Neuronal stem cell (in vitro differentiated cells): Measurements from ENCODE around the gene EBF4.
"Not testable (repeated sequence)": the region's sequence is repeated elsewhere in the genome, so short reads cannot be mapped to it uniquely, and the experiment has no call there.

Experiments used
- DNase-seq: peaks from one replicate; pipeline ENCODE4 v3.0.0-alpha.2; 2013; ENCODE audit warnings: low spot score
- H2AFZ ChIP-seq: one replicate; pipeline ENCODE4 v1.6.1; 2013; ENCODE audit warnings: mild to moderate bottlenecking, low read length, inconsistent platforms
- H2AK5ac ChIP-seq: 2 replicates; pipeline ENCODE4 v1.6.1; 2013; ENCODE audit warnings: low read depth, mild to moderate bottlenecking, inconsistent platforms, low read length, moderate library complexity, mixed read lengths
- H2BK120ac ChIP-seq: 2 replicates; pipeline ENCODE4 v1.6.1; 2013; ENCODE audit warnings: low read depth, mild to moderate bottlenecking, inconsistent platforms, low read length, moderate library complexity, mixed read lengths
- H2BK12ac ChIP-seq: one replicate; pipeline ENCODE4 v1.6.1; 2013; ENCODE audit warnings: low read length, inconsistent platforms
- H2BK15ac ChIP-seq: 2 replicates; pipeline ENCODE4 v1.6.1; 2013; ENCODE audit warnings: mild to moderate bottlenecking, low read length, inconsistent platforms, mixed read lengths
- H2BK5ac ChIP-seq: one replicate; pipeline ENCODE4 v1.6.1; 2013; ENCODE audit warnings: inconsistent platforms, mild to moderate bottlenecking, low read length, moderate library complexity
- H3K14ac ChIP-seq: one replicate; pipeline ENCODE4 v1.6.1; 2013; ENCODE audit warnings: low read length, inconsistent platforms
- H3K18ac ChIP-seq: 2 replicates; pipeline ENCODE4 v1.6.1; 2013; ENCODE audit warnings: low read length, inconsistent platforms
- H3K23ac ChIP-seq: 2 replicates; pipeline ENCODE4 v1.6.1; 2013; ENCODE audit warnings: low read depth, mild to moderate bottlenecking, mixed read lengths, low read length, inconsistent platforms; ENCODE audit not compliant: poor library complexity
- H3K27ac ChIP-seq: replicated peaks from 3 replicates; pipeline ENCODE4 v1.5.1; 2013; ENCODE audit warnings: low read length, inconsistent platforms
- H3K27me3 ChIP-seq, 3 experiments: 2 replicates each; pipeline ENCODE4 v1.6.1; 2013; ENCODE audit warnings: low read length in 3 of 3, mild to moderate bottlenecking in 2 of 3, inconsistent platforms in 1 of 3, low read depth in 1 of 3, mixed read lengths in 1 of 3, moderate library complexity in 1 of 3; ENCODE audit not compliant: control insufficient read depth in 3 of 3, insufficient read depth in 3 of 3
- H3K36me3 ChIP-seq, 2 donors: replicated peaks in 1 of 2; 2 replicates each; pipeline ENCODE4 v1.6.1; 2013; ENCODE audit warnings: low read length in 2 of 2; ENCODE audit not compliant: control insufficient read depth in 2 of 2, insufficient read depth in 2 of 2
- H3K4ac ChIP-seq: 2 replicates; pipeline ENCODE4 v1.6.1; 2013; ENCODE audit warnings: inconsistent platforms, mild to moderate bottlenecking, low read length, moderate library complexity
- H3K4me1 ChIP-seq, 2 donors: 1 replicate in 1 of 2; 2 replicates in 1 of 2; pipeline ENCODE4 v1.6.1; 2013; ENCODE audit warnings: low read length in 2 of 2, low read depth in 1 of 2; ENCODE audit not compliant: control insufficient read depth in 2 of 2, insufficient read depth in 1 of 2
- H3K4me2 ChIP-seq: one replicate; pipeline ENCODE4 v1.6.1; 2013; ENCODE audit warnings: mild to moderate bottlenecking, low read length, inconsistent platforms; ENCODE audit not compliant: insufficient read depth, poor library complexity, severe bottlenecking
- H3K4me3 ChIP-seq, 2 donors: 2 replicates each; pipeline ENCODE4 v1.5.1; 2013; ENCODE audit warnings: low read length in 2 of 2, mild to moderate bottlenecking in 2 of 2, inconsistent platforms in 1 of 2, moderate library complexity in 1 of 2
- H3K79me1 ChIP-seq: one replicate; pipeline ENCODE4 v1.6.1; 2013; ENCODE audit warnings: low read depth, mild to moderate bottlenecking, inconsistent platforms, low read length, moderate library complexity
- H3K9ac ChIP-seq: one replicate; pipeline ENCODE4 v1.6.1; 2013; ENCODE audit warnings: mild to moderate bottlenecking, low read depth, low read length, inconsistent platforms; ENCODE audit not compliant: poor library complexity
- H3K9me3 ChIP-seq, 2 donors: replicated peaks in 1 of 2; 2 replicates each; pipeline versions ENCODE3 to v1.6.1; 2013; ENCODE audit warnings: low read length in 2 of 2, mild to moderate bottlenecking in 2 of 2, inconsistent platforms in 1 of 2, low read depth in 1 of 2, mixed read lengths in 1 of 2, moderate library complexity in 1 of 2; ENCODE audit not compliant: control insufficient read depth in 2 of 2, insufficient read depth in 1 of 2
- H4K8ac ChIP-seq: one replicate; pipeline ENCODE4 v1.6.1; 2013; ENCODE audit warnings: low read depth, mild to moderate bottlenecking, inconsistent platforms, low read length, moderate library complexity
- H4K91ac ChIP-seq: one replicate; pipeline ENCODE4 v1.6.1; 2013; ENCODE audit warnings: low read length, low read depth, mild to moderate bottlenecking, inconsistent platforms; ENCODE audit not compliant: poor library complexity
- WGBS, 2 donors: extraction: QIAGEN DNeasy Blood & Tissue Kit; methylation state at CpG; one replicate each; pipeline ENCODE4 v1.1.7; 2013; ENCODE audit warnings: missing lambda C conversion rate in 2 of 2, mixed read lengths in 1 of 2; ENCODE audit not compliant: insufficient read length in 2 of 2, insufficient replicate concordance in 1 of 2; ENCODE audit errors: extremely low coverage in 2 of 2; 5-methylcytosine and 5-hydroxymethylcytosine counted together

EBF4 gene

GRCh38 chr20:2806351-2806701, 113.7 kb downstream of the EBF4 start:
- Histone ChIP-seq H3K4me1 (peaks cover 3 to 8% of the 10 kb centered on the region in 2 donors), H2BK12ac (no peak overlapping the region), H3K14ac (no peak overlapping the region), H3K27me3 (peaks cover 24 to 56% (median 28%) of the 10 kb centered on the region in 3 experiments), H3K36me3 (no peaks in the 10 kb centered on the region), H2BK5ac (no peak overlapping the region), H3K23ac (no peak overlapping the region), H3K79me1 (peaks cover 1% of the 10 kb centered on the region), H4K8ac (no peak overlapping the region), H2BK15ac (no peak overlapping the region), H3K4me2 (no peak overlapping the region), H2BK120ac (no peak overlapping the region), H4K91ac (no peak overlapping the region), H2AK5ac (no peak overlapping the region), H2AFZ (no peak overlapping the region), H3K9ac (no peak overlapping the region), H3K4me3 (no peak overlapping the region), H3K18ac (no peak overlapping the region), H3K9me3 (peaks cover 6 to 12% of the 10 kb centered on the region in 2 donors), H3K4ac (no peak overlapping the region), H3K27ac (no peak overlapping the region)
- no CpG with 5 or more reads among the region's 4 CpGs for WGBS, 2 donors
- DNase-seq = no peak

GRCh38 chr20:2807019-2807418, 114.4 kb downstream of the EBF4 start:
- no peak overlapping the region for H3K18ac ChIP-seq
- H3K27me3 ChIP-seq = peaks cover 24 to 52% (median 28%) of the 10 kb centered on the region in 3 experiments
- no peak overlapping the region for H2AFZ ChIP-seq
- H3K4me1 ChIP-seq = peaks cover 2 to 7% of the 10 kb centered on the region in 2 donors
- H2AK5ac ChIP-seq = peak overlapping the region; percentile 81
- H3K9me3 ChIP-seq = peaks cover 6 to 16% of the 10 kb centered on the region in 2 donors
- H3K4ac ChIP-seq = no peak overlapping the region
- no peak overlapping the region for H3K14ac ChIP-seq
- H2BK15ac ChIP-seq = no peak overlapping the region
- H4K8ac ChIP-seq = no peak overlapping the region
- H3K4me3 ChIP-seq = peak overlapping the region in 1 of 2 donors; percentile 38
- H3K27ac ChIP-seq = no peak overlapping the region
- no peak overlapping the region for H2BK5ac ChIP-seq
- no peak overlapping the region for H2BK120ac ChIP-seq
- H3K9ac ChIP-seq = no peak overlapping the region
- WGBS, 2 donors = no CpG with 5 or more reads among the region's 4 CpGs
- H2BK12ac ChIP-seq = no peak overlapping the region
- no peak overlapping the region for H3K23ac ChIP-seq
- H4K91ac ChIP-seq = no peak overlapping the region
- H3K4me2 ChIP-seq = no peak overlapping the region
- no peaks in the 10 kb centered on the region for H3K36me3 ChIP-seq
- peaks cover 1% of the 10 kb centered on the region for H3K79me1 ChIP-seq
- no peak for DNase-seq

GRCh38 chr20:2807929-2808328, 115.3 kb downstream of the EBF4 start:
- not testable (repeated sequence) for H4K91ac ChIP-seq, H3K23ac ChIP-seq, H2BK120ac ChIP-seq, H3K79me1 ChIP-seq, DNase-seq, H3K14ac ChIP-seq, H3K4me2 ChIP-seq, H2BK15ac ChIP-seq, H2AK5ac ChIP-seq, H4K8ac ChIP-seq, H3K27ac ChIP-seq, H3K4me1 ChIP-seq, H3K18ac ChIP-seq, H3K4ac ChIP-seq, H3K36me3 ChIP-seq, H2BK12ac ChIP-seq, H2BK5ac ChIP-seq, H2AFZ ChIP-seq, H3K9ac ChIP-seq
- no CpG with 5 or more reads among the region's 9 CpGs for WGBS, 2 donors
- Histone ChIP-seq H3K9me3 (peaks cover 6 to 21% of the 10 kb centered on the region in 2 donors), H3K27me3 (peaks cover 24 to 44% (median 26%) of the 10 kb centered on the region in 3 experiments), H3K4me3 (peak overlapping the region in 1 of 2 donors; percentile 7)

- H3K9me3 ChIP-seq = peaks cover 6 to 21% of the 10 kb centered on the region in 2 donors
- H2AFZ ChIP-seq = no peak overlapping the region
- H3K4me2 ChIP-seq = no peak overlapping the region
- no peak overlapping the region for H3K9ac ChIP-seq
- peaks cover 15 to 30% (median 18%) of the 10 kb centered on the region in 3 experiments for H3K27me3 ChIP-seq
- H2BK120ac ChIP-seq = no peak overlapping the region
- no peak overlapping the region for H4K91ac ChIP-seq
- peaks cover 1% of the 10 kb centered on the region for H3K79me1 ChIP-seq
- no peak overlapping the region for H4K8ac ChIP-seq
- H2BK15ac ChIP-seq = no peak overlapping the region
- no peak overlapping the region for H3K4ac ChIP-seq
- H3K4me3 ChIP-seq = no peak overlapping the region
- no peak overlapping the region for H2BK5ac ChIP-seq
- no CpG with 5 or more reads among the region's 10 CpGs for WGBS, 2 donors
- no peak overlapping the region for H2AK5ac ChIP-seq
- H2BK12ac ChIP-seq = no peak overlapping the region
- no peaks in the 10 kb centered on the region for H3K36me3 ChIP-seq
- peaks cover 2 to 7% of the 10 kb centered on the region in 2 donors for H3K4me1 ChIP-seq
- H3K23ac ChIP-seq = no peak overlapping the region
- H3K27ac ChIP-seq = no peak overlapping the region
- H3K18ac ChIP-seq = no peak overlapping the region
- no peak overlapping the region for H3K14ac ChIP-seq
- DNase-seq = no peak
Observed at GRCh38 chr20:2809690-2810089, 117.1 kb downstream of the EBF4 start.
